Measurements from ENCODE around the gene SF3A1. TPM values are rescaled to one million over a fixed set of nuclear protein-coding genes. Genes with fewer than 3 reads are reported as not detected.

Gene SF3A1
- total RNA-seq, 1 donor from 2014 or later, result 115 TPM

DNA sequence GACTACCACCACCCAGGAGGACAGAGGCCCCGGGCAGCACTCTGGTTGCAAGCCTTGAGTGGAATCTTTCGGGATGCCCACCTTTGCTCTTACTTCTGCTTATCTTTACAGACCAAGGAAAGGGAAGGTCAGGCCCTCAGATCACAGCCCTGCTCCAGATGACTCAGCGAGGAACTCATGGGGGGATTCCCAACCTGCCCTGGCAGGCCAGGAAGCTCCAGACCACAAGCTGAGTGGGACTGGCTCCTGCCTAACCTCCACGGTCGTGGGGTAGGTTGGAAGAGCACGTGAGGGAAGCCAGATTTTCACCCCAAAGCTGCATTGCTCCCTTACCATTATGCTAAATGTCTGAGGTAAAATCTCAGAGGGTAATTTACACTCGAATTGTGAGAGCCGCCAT lies 41.8 kb downstream of the SF3A1 start:
- no peak overlapping the region for H3K27ac Mint-ChIP-seq (ENCODE audit: unreplicated experiment)
- DNase-seq (ENCODE audit: low spot score), result no peak

DNA sequence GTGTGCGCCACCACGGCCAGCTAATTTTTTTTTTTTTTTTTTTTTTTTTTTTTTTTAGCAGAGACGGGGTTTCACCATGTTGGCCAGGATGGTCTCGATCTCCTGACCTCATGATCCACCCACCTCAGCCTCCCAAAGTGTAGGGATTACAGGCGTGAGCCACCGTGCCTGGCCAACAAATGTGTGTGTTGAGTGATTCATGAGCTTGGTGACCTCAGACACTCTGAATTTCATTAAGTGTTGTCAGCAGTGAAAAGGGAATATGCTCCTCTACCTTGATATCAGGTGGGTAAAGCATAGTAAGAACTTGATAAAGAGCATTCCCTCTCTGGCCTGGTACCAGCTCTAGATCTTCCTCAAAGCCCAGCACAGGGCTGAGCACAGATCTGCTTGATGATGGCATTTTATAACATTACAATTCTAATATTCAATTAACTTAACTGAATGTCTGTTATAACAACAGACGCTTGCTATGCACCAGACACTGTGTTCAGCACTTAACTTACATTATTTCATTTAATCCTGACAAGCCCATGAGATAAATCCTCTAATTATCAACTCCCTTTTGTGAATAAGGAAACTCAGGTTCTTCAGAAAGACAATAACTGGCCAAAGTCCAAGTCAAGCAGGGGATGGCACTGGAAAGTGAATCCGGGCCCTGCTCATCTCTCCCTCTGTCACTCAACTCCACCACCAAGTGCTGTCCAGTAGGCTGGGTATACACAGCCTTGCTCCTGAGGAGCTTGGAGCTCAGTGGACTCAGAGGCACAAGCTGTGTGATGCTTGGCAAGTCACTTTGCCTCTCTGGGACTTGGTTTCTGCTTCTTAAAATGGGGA lies 42.9 kb downstream of the SF3A1 start:
- H3K4me1 Mint-ChIP-seq (ENCODE audit: low read depth), result peaks cover 62% of the 10 kb centered on the region
- no peak for DNase-seq (ENCODE audit: low spot score)
- TF ChIP-seq, protein P1, sequence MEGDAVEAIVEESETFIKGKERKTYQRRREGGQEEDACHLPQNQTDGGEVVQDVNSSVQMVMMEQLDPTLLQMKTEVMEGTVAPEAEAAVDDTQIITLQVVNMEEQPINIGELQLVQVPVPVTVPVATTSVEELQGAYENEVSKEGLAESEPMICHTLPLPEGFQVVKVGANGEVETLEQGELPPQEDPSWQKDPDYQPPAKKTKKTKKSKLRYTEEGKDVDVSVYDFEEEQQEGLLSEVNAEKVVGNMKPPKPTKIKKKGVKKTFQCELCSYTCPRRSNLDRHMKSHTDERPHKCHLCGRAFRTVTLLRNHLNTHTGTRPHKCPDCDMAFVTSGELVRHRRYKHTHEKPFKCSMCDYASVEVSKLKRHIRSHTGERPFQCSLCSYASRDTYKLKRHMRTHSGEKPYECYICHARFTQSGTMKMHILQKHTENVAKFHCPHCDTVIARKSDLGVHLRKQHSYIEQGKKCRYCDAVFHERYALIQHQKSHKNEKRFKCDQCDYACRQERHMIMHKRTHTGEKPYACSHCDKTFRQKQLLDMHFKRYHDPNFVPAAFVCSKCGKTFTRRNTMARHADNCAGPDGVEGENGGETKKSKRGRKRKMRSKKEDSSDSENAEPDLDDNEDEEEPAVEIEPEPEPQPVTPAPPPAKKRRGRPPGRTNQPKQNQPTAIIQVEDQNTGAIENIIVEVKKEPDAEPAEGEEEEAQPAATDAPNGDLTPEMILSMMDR (IDR thresholded peaks at IDR 0.05), result no peak
- no peaks in the 10 kb centered on the region for H3K36me3 Mint-ChIP-seq (ENCODE audit: low read depth)
- no peak overlapping the region for H3K4me3 Mint-ChIP-seq (ENCODE audit: unreplicated experiment)
- no peaks in the 10 kb centered on the region for H3K27me3 Mint-ChIP-seq (ENCODE audit: low read depth)
- no peaks in the 10 kb centered on the region for H3K9me3 Mint-ChIP-seq (ENCODE audit: low read depth)
- H3K27ac Mint-ChIP-seq (ENCODE audit: unreplicated experiment), result no peak overlapping the region

More for the DNA sequence above, 41.8 kb downstream of the SF3A1 start:
- H3K4me1 Mint-ChIP-seq (ENCODE audit: low read depth), result peaks cover 73% of the 10 kb centered on the region
- H3K36me3 Mint-ChIP-seq (ENCODE audit: low read depth), result peaks cover 4% of the 10 kb centered on the region
- no peaks in the 10 kb centered on the region for H3K27me3 Mint-ChIP-seq (ENCODE audit: low read depth)
- TF ChIP-seq, protein P1 (IDR thresholded peaks at IDR 0.05), result no peak
- H3K9me3 Mint-ChIP-seq (ENCODE audit: low read depth), result no peaks in the 10 kb centered on the region
- H3K4me3 Mint-ChIP-seq (ENCODE audit: unreplicated experiment), result no peak overlapping the region

GRCh38 chr22:30312053-30312452 lies 44.6 kb downstream of the SF3A1 start:
- DNase-seq (ENCODE audit: low spot score), result no peak

GRCh38 chr22:30310881-30311771 lies 45.6 kb downstream of the SF3A1 start:
- Mint-ChIP-seq H3K27me3 (ENCODE audit: low read depth) (no peaks in the 10 kb centered on the region), H3K9me3 (ENCODE audit: low read depth) (no peaks in the 10 kb centered on the region), H3K36me3 (ENCODE audit: low read depth) (no peaks in the 10 kb centered on the region), H3K27ac (ENCODE audit: unreplicated experiment) (peak overlapping the region; percentile 84), H3K4me1 (ENCODE audit: low read depth) (peaks cover 66% of the 10 kb centered on the region), H3K4me3 (ENCODE audit: unreplicated experiment) (no peak overlapping the region)
- DNase-seq (ENCODE audit: low spot score), result no peak
- TF ChIP-seq, protein P1 (IDR thresholded peaks at IDR 0.05), result no peak

More at GRCh38 chr22:30312053-30312452, 44.6 kb downstream of the SF3A1 start:
- Mint-ChIP-seq H3K4me3 (ENCODE audit: unreplicated experiment) (no peak overlapping the region), H3K27ac (ENCODE audit: unreplicated experiment) (peak overlapping the region; percentile 62), H3K27me3 (ENCODE audit: low read depth) (no peaks in the 10 kb centered on the region), H3K36me3 (ENCODE audit: low read depth) (no peaks in the 10 kb centered on the region), H3K4me1 (ENCODE audit: low read depth) (peaks cover 64% of the 10 kb centered on the region), H3K9me3 (ENCODE audit: low read depth) (no peaks in the 10 kb centered on the region)
- TF ChIP-seq, protein P1 (IDR thresholded peaks at IDR 0.05), result no peak
